ENCODE results near the gene MRPL40.
A peak's percentile ranks its signal among the peaks of the same experiment; 100 is the strongest.
"Not testable (repeated sequence)": the region's sequence is repeated elsewhere in the genome, so short reads cannot be mapped to it uniquely, and the experiment has no call there.

Gene MRPL40

GRCh38 chr22:19442166-19442565 lies 9.8 kb downstream of the MRPL40 start:
- no peak for DNase-seq

- DNase-seq, result no peak
Observed at GRCh38 chr22:19443544-19444211, 11.3 kb downstream of the MRPL40 start.

- DNase-seq, result not testable (repeated sequence)
Observed at GRCh38 chr22:19445279-19445982, 13.1 kb downstream of the MRPL40 start.

- no peak for DNase-seq
Observed at GRCh38 chr22:19446603-19447329, 14.4 kb downstream of the MRPL40 start.

GRCh38 chr22:19447330-19448075 lies 15.2 kb downstream of the MRPL40 start, which contains the start of gene C22orf39:
TSS of gene C22orf39 (minus strand) at chr22:19447711. CDS start at chr22:19447688, 23 bp downstream.
- DNase-seq, result peak; percentile 86 to 93

GRCh38 chr22:19448076-19448607 lies 15.8 kb downstream of the MRPL40 start:
- DNase-seq, result peak; percentile 23 to 48

- DNase-seq, result no peak
Observed at GRCh38 chr22:19448739-19449421, 16.5 kb downstream of the MRPL40 start.

GRCh38 chr22:19449422-19449767 lies 17.1 kb downstream of the MRPL40 start:
- no peak for DNase-seq

GRCh38 chr22:19450363-19451175 lies 18.2 kb downstream of the MRPL40 start:
- DNase-seq, result no peak

- DNase-seq, result no peak
Observed at GRCh38 chr22:19451570-19451969, 19.2 kb downstream of the MRPL40 start.

- no peak for DNase-seq
Observed at GRCh38 chr22:19453718-19454117, 21.4 kb downstream of the MRPL40 start.

GRCh38 chr22:19454156-19454555 lies 21.8 kb downstream of the MRPL40 start:
- DNase-seq, result no peak

- no peak for DNase-seq
Observed at GRCh38 chr22:19455033-19455432, 22.7 kb downstream of the MRPL40 start.

GRCh38 chr22:19455585-19456370 lies 23.4 kb downstream of the MRPL40 start:
- no peak for DNase-seq

GRCh38 chr22:19456541-19456940 lies 24.2 kb downstream of the MRPL40 start:
- DNase-seq, result no peak

GRCh38 chr22:19457828-19458428 lies 25.6 kb downstream of the MRPL40 start:
- no peak for DNase-seq

GRCh38 chr22:19460036-19460435 lies 27.7 kb downstream of the MRPL40 start:
- no peak for DNase-seq

- no peak for DNase-seq
Observed at GRCh38 chr22:19461506-19461905, 29.2 kb downstream of the MRPL40 start.

GRCh38 chr22:19463008-19463407 lies 30.7 kb downstream of the MRPL40 start:
- no peak for DNase-seq

Data from SHP77 (cell line).